Esophagus muscularis mucosa (tissue), 3 donors: Measurements from ENCODE around the gene LPAR3.

Experiments
- POLR2A ChIP-seq: fragments of 450-650 bp; IDR thresholded peaks from one replicate; pipeline ENCODE4 v1.6.1; 2017; ENCODE audit warnings: antibody characterized with exemption, moderate library complexity, mild to moderate bottlenecking, low read depth
- TF ChIP-seq, protein P1 (sequence below), 3 experiments: fragments of 200-600 bp in 2 of 3; fragments of 450-650 bp in 1 of 3; sonication (generic) in 2 of 3; IDR thresholded peaks; one replicate each; pipeline ENCODE4 v1.5.1; 2017 to 2019; ENCODE audit warnings: antibody characterized with exemption in 3 of 3, mild to moderate bottlenecking in 2 of 3, moderate library complexity in 1 of 3

DNA sequence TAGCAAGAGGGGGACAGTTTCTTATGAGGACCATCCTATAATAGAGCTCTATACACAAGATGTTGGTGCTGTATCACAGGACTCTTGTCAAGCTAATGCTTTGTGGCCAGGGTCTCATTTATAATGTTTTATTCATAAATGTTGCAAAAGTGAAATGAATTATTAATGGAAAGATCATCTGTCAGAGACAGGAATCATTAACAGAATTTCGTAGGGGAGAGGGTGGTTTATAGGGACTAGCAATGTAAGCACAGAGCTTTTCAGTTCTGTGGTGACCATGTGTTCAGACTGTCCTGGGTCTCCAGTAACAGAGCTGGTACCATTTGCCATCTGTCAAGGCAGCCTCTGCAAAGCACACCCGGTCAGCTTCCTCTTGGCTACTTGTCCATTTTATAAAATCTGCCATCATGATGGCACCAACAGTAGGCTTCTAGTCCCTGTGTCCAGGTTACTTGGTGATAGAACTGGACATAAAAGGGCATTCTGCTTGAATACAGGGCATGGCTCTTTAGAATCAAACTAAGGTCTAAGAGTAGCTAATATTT lies 36.2 kb downstream of the LPAR3 start:
- TF ChIP-seq, protein P1, sequence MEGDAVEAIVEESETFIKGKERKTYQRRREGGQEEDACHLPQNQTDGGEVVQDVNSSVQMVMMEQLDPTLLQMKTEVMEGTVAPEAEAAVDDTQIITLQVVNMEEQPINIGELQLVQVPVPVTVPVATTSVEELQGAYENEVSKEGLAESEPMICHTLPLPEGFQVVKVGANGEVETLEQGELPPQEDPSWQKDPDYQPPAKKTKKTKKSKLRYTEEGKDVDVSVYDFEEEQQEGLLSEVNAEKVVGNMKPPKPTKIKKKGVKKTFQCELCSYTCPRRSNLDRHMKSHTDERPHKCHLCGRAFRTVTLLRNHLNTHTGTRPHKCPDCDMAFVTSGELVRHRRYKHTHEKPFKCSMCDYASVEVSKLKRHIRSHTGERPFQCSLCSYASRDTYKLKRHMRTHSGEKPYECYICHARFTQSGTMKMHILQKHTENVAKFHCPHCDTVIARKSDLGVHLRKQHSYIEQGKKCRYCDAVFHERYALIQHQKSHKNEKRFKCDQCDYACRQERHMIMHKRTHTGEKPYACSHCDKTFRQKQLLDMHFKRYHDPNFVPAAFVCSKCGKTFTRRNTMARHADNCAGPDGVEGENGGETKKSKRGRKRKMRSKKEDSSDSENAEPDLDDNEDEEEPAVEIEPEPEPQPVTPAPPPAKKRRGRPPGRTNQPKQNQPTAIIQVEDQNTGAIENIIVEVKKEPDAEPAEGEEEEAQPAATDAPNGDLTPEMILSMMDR (IDR thresholded peaks at IDR 0.05), result no peak
- TF ChIP-seq POLR2A, result no peak
